ENCODE results near the gene DRAM2.

DNA sequence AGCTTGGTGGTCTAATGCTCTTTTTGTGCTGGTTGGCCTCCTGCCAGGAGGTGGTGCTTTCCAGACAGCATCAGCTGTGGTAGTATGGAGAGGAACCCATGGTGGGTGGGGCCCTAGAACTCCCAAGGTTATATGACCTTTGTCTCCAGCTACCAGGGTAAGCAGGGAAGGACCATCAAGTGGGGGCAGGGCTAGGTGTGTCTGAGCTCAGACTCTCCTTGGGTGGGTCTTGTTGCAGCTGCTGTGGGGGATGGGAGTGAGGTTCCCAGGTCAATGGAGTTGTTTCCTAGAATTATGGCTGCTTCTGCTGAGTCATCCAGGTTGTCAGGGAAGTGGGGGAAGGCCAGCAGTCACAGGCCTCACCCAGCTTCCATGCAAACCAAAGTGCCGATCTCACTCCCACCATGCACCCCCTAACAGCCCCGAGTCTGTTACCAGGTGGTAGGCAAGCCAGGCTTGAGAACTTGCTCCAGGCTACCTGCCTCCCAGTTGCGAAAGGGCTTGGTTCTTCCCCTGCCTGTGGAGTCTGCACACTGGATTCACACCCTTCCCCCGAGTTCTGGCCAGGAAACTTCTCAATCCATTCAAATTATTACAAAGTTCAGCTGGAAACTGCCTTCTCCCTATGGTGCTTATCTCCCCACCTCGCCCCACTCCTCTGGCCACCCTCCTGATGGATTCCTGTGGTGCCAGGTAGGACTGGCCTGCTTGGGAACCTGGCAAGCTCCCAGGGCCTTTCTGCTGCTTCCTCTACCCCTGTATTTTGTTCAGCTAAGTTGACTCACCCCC lies 37.8 kb downstream of the DRAM2 start:
- TF ChIP-seq, protein P1, sequence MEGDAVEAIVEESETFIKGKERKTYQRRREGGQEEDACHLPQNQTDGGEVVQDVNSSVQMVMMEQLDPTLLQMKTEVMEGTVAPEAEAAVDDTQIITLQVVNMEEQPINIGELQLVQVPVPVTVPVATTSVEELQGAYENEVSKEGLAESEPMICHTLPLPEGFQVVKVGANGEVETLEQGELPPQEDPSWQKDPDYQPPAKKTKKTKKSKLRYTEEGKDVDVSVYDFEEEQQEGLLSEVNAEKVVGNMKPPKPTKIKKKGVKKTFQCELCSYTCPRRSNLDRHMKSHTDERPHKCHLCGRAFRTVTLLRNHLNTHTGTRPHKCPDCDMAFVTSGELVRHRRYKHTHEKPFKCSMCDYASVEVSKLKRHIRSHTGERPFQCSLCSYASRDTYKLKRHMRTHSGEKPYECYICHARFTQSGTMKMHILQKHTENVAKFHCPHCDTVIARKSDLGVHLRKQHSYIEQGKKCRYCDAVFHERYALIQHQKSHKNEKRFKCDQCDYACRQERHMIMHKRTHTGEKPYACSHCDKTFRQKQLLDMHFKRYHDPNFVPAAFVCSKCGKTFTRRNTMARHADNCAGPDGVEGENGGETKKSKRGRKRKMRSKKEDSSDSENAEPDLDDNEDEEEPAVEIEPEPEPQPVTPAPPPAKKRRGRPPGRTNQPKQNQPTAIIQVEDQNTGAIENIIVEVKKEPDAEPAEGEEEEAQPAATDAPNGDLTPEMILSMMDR (conservative IDR thresholded peaks at IDR 0.05; ENCODE audit: low read depth, low read length), result no peak
- no peak for TF ChIP-seq EZH2 (IDR thresholded peaks at IDR 0.05; ENCODE audit: borderline replicate concordance, low read depth, low read length, poor library complexity, severe bottlenecking)

All from A673 (cell line).